PC-9 (cell line): ENCODE data around the gene CENPM. TPM values are rescaled to one million over a fixed set of nuclear protein-coding genes. Genes with fewer than 3 reads are reported as not detected.

Experiments used
- BruUV-seq: library from RNA; stranded (reverse); fragments of 400-500 nt; replicated peaks from 2 replicates; lab custom pipeline; 2021; lab: Mats Ljungman, UMichigan
- CTCF ChIA-PET: fragments of 300-600 bp; sonication (Branson Sonifier 250); formaldehyde crosslinking; loops from one replicate; lab custom pipeline; 2022; ENCODE audit warnings: antibody characterized with exemption; lab: Charles Lee
- POLR2A ChIA-PET: fragments of 300-600 bp; sonication (Branson Sonifier 250); formaldehyde crosslinking; loops from one replicate; lab custom pipeline; 2022; ENCODE audit warnings: antibody characterized with exemption; ENCODE audit not compliant: unreplicated experiment; lab: Charles Lee
- DNase-seq, 2 experiments: peaks; one replicate each; pipeline versions ENCODE4 v3.0.0 to v3.0.0-alpha.2; 2015 to 2022; ENCODE audit warnings: mixed read lengths in 1 of 2
- H2AFZ ChIP-seq: fragments of 200-600 bp; sonication (generic); 2 replicates; pipeline ENCODE4 v1.8.1; 2017; ENCODE audit warnings: antibody characterized with exemption
- H3F3A ChIP-seq: fragments of 200-600 bp; sonication (generic); 2 replicates; pipeline ENCODE4 v1.8.1; 2017; ENCODE audit warnings: antibody characterized with exemption, mild to moderate bottlenecking, low read depth; ENCODE audit not compliant: insufficient read depth
- H3K27ac ChIP-seq: fragments of 200-600 bp; sonication (generic); 2 replicates; pipeline ENCODE4 v1.6.1; 2016; ENCODE audit warnings: mixed run types
- H3K27me3 ChIP-seq: fragments of 200-600 bp; sonication (generic); 2 replicates; pipeline ENCODE4 v1.6.1; 2016; ENCODE audit warnings: low read depth, mixed run types; ENCODE audit not compliant: insufficient read depth
- H3K36me3 ChIP-seq: fragments of 200-600 bp; sonication (generic); 2 replicates; pipeline ENCODE4 v1.6.1; 2016; ENCODE audit warnings: low read depth, mixed run types
- H3K4me1 ChIP-seq: fragments of 200-600 bp; sonication (generic); replicated peaks from 2 replicates; pipeline ENCODE4 v1.6.1; 2016; ENCODE audit warnings: mixed run types; ENCODE audit not compliant: insufficient read depth
- H3K4me2 ChIP-seq: fragments of 200-600 bp; sonication (generic); 2 replicates; pipeline ENCODE4 v1.6.1; 2017; ENCODE audit warnings: mixed run types
- H3K4me3 ChIP-seq: fragments of 200-600 bp; sonication (generic); 2 replicates; pipeline ENCODE4 v1.6.1; 2016; ENCODE audit warnings: mixed run types
- H3K79me2 ChIP-seq: fragments of 200-600 bp; sonication (generic); 2 replicates; pipeline ENCODE4 v1.6.1; 2017; ENCODE audit warnings: low read depth, mixed run types
- H3K9me2 ChIP-seq: fragments of 200-600 bp; sonication (generic); 2 replicates; pipeline ENCODE4 v1.8.1; 2017; ENCODE audit warnings: mild to moderate bottlenecking; ENCODE audit not compliant: insufficient read depth
- H3K9me3 ChIP-seq: fragments of 200-600 bp; sonication (generic); 2 replicates; pipeline ENCODE4 v1.8.1; 2016; ENCODE audit warnings: low read depth; ENCODE audit not compliant: insufficient read depth
- H4K20me1 ChIP-seq: fragments of 200-600 bp; sonication (generic); 2 replicates; pipeline ENCODE4 v1.8.1; 2017; ENCODE audit not compliant: insufficient read depth
- CTCF ChIP-seq: fragments of 200-600 bp; sonication (generic); conservative IDR thresholded peaks from 2 replicates; pipeline ENCODE4 v1.6.1; 2017; ENCODE audit warnings: mixed run types, antibody characterized with exemption, mild to moderate bottlenecking, moderate library complexity
- EZH2 ChIP-seq: fragments of 200-600 bp; sonication (generic); IDR thresholded peaks from 2 replicates; pipeline ENCODE4 v1.8.0; 2017; ENCODE audit warnings: antibody characterized with exemption, low read depth
- intact Hi-C: fragments of 100-400 bp; cut with micrococcal nuclease; formaldehyde crosslinking; loops from one replicate; pipeline ENCODE4 v1.10.0; 2022; ENCODE audit not compliant: unreplicated experiment
- total RNA-seq: library from RNA; stranded (reverse); gene quantifications from 2 replicates; pipeline ENCODE4 v1.2.3, GENCODE V29; 2021

Gene CENPM
- total RNA-seq, 1 experiment from 2014 or later, result 42.0 TPM

GRCh38 chr22:41905411-41906202 lies 41.3 kb downstream of the CENPM start:
- intact Hi-C loops, result no loop called here
- Histone ChIP-seq H2AFZ (no peak overlapping the region), H3K9me2 (no peaks in the 10 kb centered on the region), H3K79me2 (no peaks in the 10 kb centered on the region), H3K4me2 (no peak overlapping the region), H3K27me3 (no peaks in the 10 kb centered on the region), H3F3A (peaks cover 26% of the 10 kb centered on the region; the same call in 1 of the 2 replicates), H3K27ac (no peak overlapping the region), H3K9me3 (no peaks in the 10 kb centered on the region), H4K20me1 (peaks cover 22% of the 10 kb centered on the region), H3K36me3 (no peaks in the 10 kb centered on the region; the same call in 1 of the 2 replicates), H3K4me1 (0 out of 2 replicates have a peak, but pooled peaks cover 7% of the 10 kb centered on the region), H3K4me3 (no peak overlapping the region)
- TF ChIP-seq EZH2, result no peak
- TF ChIP-seq CTCF, result no peak
- BruUV-seq, result no TSS peak
- POLR2A ChIA-PET, result no interaction called here
- no peak for DNase-seq
- CTCF ChIA-PET, result no interaction called here

- Histone ChIP-seq H3K4me2 (no peak overlapping the region), H3K4me3 (no peak overlapping the region), H3K27me3 (no peaks in the 10 kb centered on the region), H3K9me3 (no peaks in the 10 kb centered on the region), H4K20me1 (peaks cover 22% of the 10 kb centered on the region), H3K27ac (no peak overlapping the region), H3K9me2 (no peaks in the 10 kb centered on the region), H2AFZ (no peak overlapping the region), H3F3A (peaks cover 26% of the 10 kb centered on the region; the same call in 1 of the 2 replicates), H3K4me1 (0 out of 2 replicates have a peak, but pooled peaks cover 7% of the 10 kb centered on the region), H3K36me3 (peaks cover 6% of the 10 kb centered on the region; the same call in 1 of the 2 replicates), H3K79me2 (no peaks in the 10 kb centered on the region)
- TF ChIP-seq CTCF (no peak), EZH2 (no peak)
- intact Hi-C loops, result no loop called here
- no TSS peak for BruUV-seq
- no peak for DNase-seq
- POLR2A ChIA-PET, result no interaction called here
- CTCF ChIA-PET, result no interaction called here
These were observed 42.2 kb downstream of the CENPM start for GRCh38 chr22:41904450-41905410.

GRCh38 chr22:41902932-41903421 lies 44.0 kb downstream of the CENPM start:
- DNase-seq, result no peak
- Histone ChIP-seq H3K36me3 (peaks cover 14% of the 10 kb centered on the region; the same call in 1 of the 2 replicates), H3K27me3 (no peaks in the 10 kb centered on the region)

More at GRCh38 chr22:41902932-41903421, 44.0 kb downstream of the CENPM start:
- H3K9me3 ChIP-seq, result no peaks in the 10 kb centered on the region
- POLR2A ChIA-PET, result no interaction called here
- no peaks in the 10 kb centered on the region for H3K79me2 ChIP-seq
- intact Hi-C loops, result no loop called here
- H3F3A ChIP-seq, result peaks cover 16% of the 10 kb centered on the region; the same call in 1 of the 2 replicates
- peaks cover 18% of the 10 kb centered on the region for H4K20me1 ChIP-seq
- no peaks in the 10 kb centered on the region for H3K4me1 ChIP-seq
- no peaks in the 10 kb centered on the region for H3K9me2 ChIP-seq
- TF ChIP-seq EZH2 (no peak), CTCF (no peak)
- H3K27ac ChIP-seq, result no peak overlapping the region
- H3K4me3 ChIP-seq, result no peak overlapping the region
- no TSS peak for BruUV-seq
- no peak overlapping the region for H3K4me2 ChIP-seq
- H2AFZ ChIP-seq, result no peak overlapping the region
- CTCF ChIA-PET, result no interaction called here
